ENCODE results near the gene PRLR.

The PRLR gene

DNA sequence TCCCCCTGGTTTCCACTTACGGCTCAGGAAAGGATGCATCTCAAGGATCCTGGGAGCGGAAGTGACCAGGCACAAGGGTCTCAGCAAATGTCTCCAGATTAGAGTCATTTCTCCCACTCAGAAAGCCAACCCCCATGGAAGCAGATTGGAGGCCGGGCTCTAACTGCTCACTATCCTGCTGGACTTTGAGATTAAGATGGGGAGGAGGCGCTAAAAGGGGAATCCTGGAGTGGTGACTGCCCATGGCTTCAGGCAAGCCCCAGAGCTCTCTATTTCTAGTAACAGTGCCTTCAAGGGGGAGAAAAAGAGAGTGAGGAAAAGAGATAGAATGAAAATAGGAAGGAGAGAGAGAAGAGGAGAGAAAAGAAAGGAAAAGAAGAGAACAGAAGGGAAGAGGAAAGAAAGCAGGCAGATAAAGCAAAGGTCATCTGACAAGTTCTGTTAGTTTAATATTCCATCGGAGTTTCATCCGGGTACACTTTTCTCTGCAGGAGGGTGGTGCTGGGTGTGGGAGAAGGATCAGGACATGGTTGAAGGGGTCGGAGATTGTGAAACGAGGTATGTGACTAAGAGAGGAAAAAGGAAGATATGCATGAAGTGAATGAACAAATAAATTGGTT, 182.4 kb downstream of the PRLR start, which contains the start of gene AGXT2:
Gene AGXT2, minus strand, starts transcription at position 165 of the 620 bp plus-strand sequence. Its CDS starts 57 bp downstream, at position 108.
- H3K27me3 ChIP-seq (ENCODE audit: insufficient read depth, insufficient read length): no peaks in the 10 kb centered on the region
- no peaks in the 10 kb centered on the region for H3K9me3 ChIP-seq (ENCODE audit: insufficient read depth, low read length)
- H3K9ac ChIP-seq (ENCODE audit: insufficient read length, low read depth): no peak within 1 kb of the TSS
- H3K4me1 ChIP-seq (ENCODE audit: insufficient read depth, insufficient read length): no peaks in the 10 kb centered on the region
- no peak within 1 kb of the TSS for H3K4me3 ChIP-seq (ENCODE audit: insufficient read length, low read depth)
- H3K36me3 ChIP-seq (ENCODE audit: insufficient read depth, insufficient read length, low read length): no peaks in the 10 kb centered on the region
- TF ChIP-seq ZNF274 (IDR thresholded peaks at IDR 0.05; ENCODE audit: low read depth, low read length) (no peak), SUZ12 (IDR thresholded peaks at IDR 0.05; ENCODE audit: extremely low read depth, insufficient read depth, insufficient read length) (no peak)
- DNase-seq (ENCODE audit: low read depth, low spot score): no peak

DNA sequence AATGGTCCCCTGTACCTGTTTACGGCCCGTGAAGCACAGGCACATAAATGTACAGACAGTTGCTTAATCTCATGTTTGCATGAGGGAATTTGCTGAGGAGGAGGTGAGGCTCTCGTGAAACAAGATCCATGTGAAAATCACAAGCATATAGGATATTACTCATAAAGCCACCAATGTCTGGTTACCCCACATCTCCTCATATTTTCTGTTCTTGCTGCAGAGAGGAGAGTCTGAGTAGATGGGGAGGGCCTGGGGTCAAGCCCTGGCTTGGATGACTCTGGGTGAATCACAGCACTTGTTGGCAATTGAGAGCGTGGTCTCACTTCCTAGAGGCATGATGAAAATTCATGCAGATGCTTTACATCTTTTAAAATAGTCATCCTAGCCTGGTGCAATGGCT, 183.5 kb downstream of the PRLR start:
- Histone ChIP-seq H3K36me3 (ENCODE audit: insufficient read depth, insufficient read length, low read length) (no peaks in the 10 kb centered on the region), H3K4me1 (ENCODE audit: insufficient read depth, insufficient read length) (no peaks in the 10 kb centered on the region), H3K9ac (ENCODE audit: insufficient read length, low read depth) (no peak overlapping the region), H3K9me3 (ENCODE audit: insufficient read depth, low read length) (no peaks in the 10 kb centered on the region), H3K4me3 (ENCODE audit: insufficient read length, low read depth) (no peak overlapping the region), H3K27me3 (ENCODE audit: insufficient read depth, insufficient read length) (no peaks in the 10 kb centered on the region)
- TF ChIP-seq SUZ12 (IDR thresholded peaks at IDR 0.05; ENCODE audit: extremely low read depth, insufficient read depth, insufficient read length) (no peak), ZNF274 (IDR thresholded peaks at IDR 0.05; ENCODE audit: low read depth, low read length) (no peak), YY1 (IDR thresholded peaks at IDR 0.05; ENCODE audit: insufficient read depth, insufficient read length) (no peak)
- no peak for DNase-seq (ENCODE audit: low read depth, low spot score)

DNA sequence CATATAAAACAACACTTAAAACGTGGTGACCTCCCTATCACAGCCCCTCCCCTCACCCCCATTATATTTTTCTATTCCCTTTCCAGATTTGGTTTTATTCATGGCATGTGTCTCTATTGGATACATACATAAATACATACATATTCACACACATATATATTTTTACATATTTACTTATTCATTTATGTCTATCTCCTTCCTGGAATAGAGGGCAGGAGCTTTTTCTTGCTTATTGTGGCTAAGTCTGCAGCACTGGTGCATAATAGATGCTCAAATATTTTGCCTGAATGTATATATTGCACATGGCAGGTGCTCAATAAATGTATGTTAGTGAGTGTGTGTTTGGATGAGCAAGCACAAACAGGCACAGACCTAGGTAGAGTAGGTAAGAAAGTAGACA, 185.0 kb downstream of the PRLR start:
- Histone ChIP-seq H3K27me3 (ENCODE audit: insufficient read depth, insufficient read length) (no peaks in the 10 kb centered on the region), H3K4me1 (ENCODE audit: insufficient read depth, insufficient read length) (no peaks in the 10 kb centered on the region), H3K9me3 (ENCODE audit: insufficient read depth, low read length) (no peaks in the 10 kb centered on the region), H3K9ac (ENCODE audit: insufficient read length, low read depth) (no peak overlapping the region), H3K36me3 (ENCODE audit: insufficient read depth, insufficient read length, low read length) (no peaks in the 10 kb centered on the region), H3K4me3 (ENCODE audit: insufficient read length, low read depth) (no peak overlapping the region)
- TF ChIP-seq YY1 (IDR thresholded peaks at IDR 0.05; ENCODE audit: insufficient read depth, insufficient read length): no peak
- TF ChIP-seq SUZ12 (IDR thresholded peaks at IDR 0.05; ENCODE audit: extremely low read depth, insufficient read depth, insufficient read length): no peak
- TF ChIP-seq ZNF274 (IDR thresholded peaks at IDR 0.05; ENCODE audit: low read depth, low read length): no peak
- no peak for DNase-seq (ENCODE audit: low read depth, low spot score)

DNA sequence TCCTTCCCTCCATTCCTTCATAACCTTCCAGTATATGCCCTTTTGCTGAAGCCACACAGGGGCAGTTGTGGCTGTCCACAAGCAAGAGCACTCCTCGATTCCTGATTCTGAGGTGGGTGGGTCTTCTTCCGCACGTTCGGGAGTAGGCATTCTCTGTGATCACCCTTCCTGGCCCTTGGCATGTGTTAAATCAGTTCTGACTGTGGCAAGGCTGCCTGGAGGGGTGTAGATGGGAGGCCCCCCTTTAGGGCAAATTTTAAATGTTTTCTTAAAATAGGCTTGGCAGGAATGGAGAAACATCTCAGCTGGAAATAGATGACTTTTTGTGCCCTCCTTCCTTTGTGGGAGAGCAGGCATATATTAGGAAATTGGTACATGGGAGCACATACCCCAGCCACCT, 185.6 kb downstream of the PRLR start:
- Histone ChIP-seq H3K4me1 (ENCODE audit: insufficient read depth, insufficient read length) (no peaks in the 10 kb centered on the region), H3K27me3 (ENCODE audit: insufficient read depth, insufficient read length) (no peaks in the 10 kb centered on the region), H3K36me3 (ENCODE audit: insufficient read depth, insufficient read length, low read length) (no peaks in the 10 kb centered on the region), H3K4me3 (ENCODE audit: insufficient read length, low read depth) (no peak overlapping the region), H3K9ac (ENCODE audit: insufficient read length, low read depth) (no peak overlapping the region), H3K9me3 (ENCODE audit: insufficient read depth, low read length) (no peaks in the 10 kb centered on the region)
- TF ChIP-seq ZNF274 (IDR thresholded peaks at IDR 0.05; ENCODE audit: low read depth, low read length) (no peak), YY1 (IDR thresholded peaks at IDR 0.05; ENCODE audit: insufficient read depth, insufficient read length) (no peak), SUZ12 (IDR thresholded peaks at IDR 0.05; ENCODE audit: extremely low read depth, insufficient read depth, insufficient read length) (no peak)
- DNase-seq (ENCODE audit: low read depth, low spot score): no peak

- DNase-seq (ENCODE audit: low read depth, low spot score): no peak
- Histone ChIP-seq H3K36me3 (ENCODE audit: insufficient read depth, insufficient read length, low read length) (no peaks in the 10 kb centered on the region), H3K4me1 (ENCODE audit: insufficient read depth, insufficient read length) (no peaks in the 10 kb centered on the region), H3K4me3 (ENCODE audit: insufficient read length, low read depth) (no peak overlapping the region), H3K27me3 (ENCODE audit: insufficient read depth, insufficient read length) (no peaks in the 10 kb centered on the region), H3K9me3 (ENCODE audit: insufficient read depth, low read length) (no peaks in the 10 kb centered on the region), H3K9ac (ENCODE audit: insufficient read length, low read depth) (no peak overlapping the region)
- TF ChIP-seq YY1 (IDR thresholded peaks at IDR 0.05; ENCODE audit: insufficient read depth, insufficient read length) (no peak), SUZ12 (IDR thresholded peaks at IDR 0.05; ENCODE audit: extremely low read depth, insufficient read depth, insufficient read length) (no peak), ZNF274 (IDR thresholded peaks at IDR 0.05; ENCODE audit: low read depth, low read length) (no peak)
Observed at GRCh38 chr5:35042781-35043180, 187.5 kb downstream of the PRLR start.

- Histone ChIP-seq H3K27me3 (ENCODE audit: insufficient read depth, insufficient read length) (no peaks in the 10 kb centered on the region), H3K4me1 (ENCODE audit: insufficient read depth, insufficient read length) (no peaks in the 10 kb centered on the region), H3K9ac (ENCODE audit: insufficient read length, low read depth) (no peak overlapping the region), H3K9me3 (ENCODE audit: insufficient read depth, low read length) (no peaks in the 10 kb centered on the region), H3K36me3 (ENCODE audit: insufficient read depth, insufficient read length, low read length) (no peaks in the 10 kb centered on the region), H3K4me3 (ENCODE audit: insufficient read length, low read depth) (no peak overlapping the region)
- DNase-seq (ENCODE audit: low read depth, low spot score): no peak
- TF ChIP-seq YY1 (IDR thresholded peaks at IDR 0.05; ENCODE audit: insufficient read depth, insufficient read length) (no peak), ZNF274 (IDR thresholded peaks at IDR 0.05; ENCODE audit: low read depth, low read length) (no peak), SUZ12 (IDR thresholded peaks at IDR 0.05; ENCODE audit: extremely low read depth, insufficient read depth, insufficient read length) (no peak)
Observed at GRCh38 chr5:35041261-35041660, 189.0 kb downstream of the PRLR start.

DNA sequence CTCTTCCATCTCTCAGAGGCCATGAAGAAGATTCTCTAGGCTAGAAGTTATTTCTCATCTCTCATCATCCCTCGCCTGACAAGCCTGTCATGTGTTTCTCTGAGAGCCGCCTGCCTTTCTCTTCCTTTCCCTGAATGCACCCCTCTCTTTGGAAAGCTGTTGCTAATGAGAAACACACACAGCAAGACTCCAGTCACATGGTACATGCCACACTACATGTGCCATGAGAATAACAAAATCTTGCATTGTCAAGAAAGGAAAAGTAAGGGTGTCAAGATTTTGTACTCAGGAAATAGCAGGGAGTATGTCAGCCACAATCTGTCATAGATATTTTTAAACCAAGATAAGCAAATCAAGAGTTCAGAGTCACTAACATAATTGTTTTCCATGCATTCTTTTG, 191.4 kb downstream of the PRLR start:
- no peak for DNase-seq (ENCODE audit: low read depth, low spot score)
- H3K36me3 ChIP-seq (ENCODE audit: insufficient read depth, insufficient read length, low read length): no peaks in the 10 kb centered on the region
- TF ChIP-seq ZNF274 (IDR thresholded peaks at IDR 0.05; ENCODE audit: low read depth, low read length) (no peak), YY1 (IDR thresholded peaks at IDR 0.05; ENCODE audit: insufficient read depth, insufficient read length) (no peak), SUZ12 (IDR thresholded peaks at IDR 0.05; ENCODE audit: extremely low read depth, insufficient read depth, insufficient read length) (no peak)
- H3K27me3 ChIP-seq (ENCODE audit: insufficient read depth, insufficient read length): no peaks in the 10 kb centered on the region
- no peaks in the 10 kb centered on the region for H3K4me1 ChIP-seq (ENCODE audit: insufficient read depth, insufficient read length)
- H3K9me3 ChIP-seq (ENCODE audit: insufficient read depth, low read length): no peaks in the 10 kb centered on the region
- H3K9ac ChIP-seq (ENCODE audit: insufficient read length, low read depth): no peak overlapping the region
- H3K4me3 ChIP-seq (ENCODE audit: insufficient read length, low read depth): no peak overlapping the region
